ENCODE data around the gene ZCCHC10. TPM values are rescaled to one million over a fixed set of nuclear protein-coding genes. Genes with fewer than 3 reads are reported as not detected.

The ZCCHC10 gene
- total RNA-seq (30.5 TPM), polyA plus RNA-seq (38.6 TPM)
- long read RNA-seq, donor 1, partial matches to known transcripts = 0 of 3 reads
- long read RNA-seq, donor 1, other reads (novel, unspliced or antisense) = 0 of 3 reads
- long read RNA-seq, donor 2 = 0 reads
- long read RNA-seq, donor 3, transcript ZCCHC10-207 (5 exons, 1,070 nt) = minor isoform, 6 of 33 reads
- long read RNA-seq, donor 3, transcript ZCCHC10-201 (4 exons, 2,178 nt) = major isoform, 19 of 33 reads
- long read RNA-seq, donor 3, partial matches to known transcripts = 0 of 33 reads
- long read RNA-seq, donor 3, other reads (novel, unspliced or antisense) = 0 of 33 reads
- long read RNA-seq, donor 4, partial matches to known transcripts = 0 of 11 reads
- long read RNA-seq, donor 4, other reads (novel, unspliced or antisense) = 0 of 11 reads
- long read RNA-seq, donor 5, transcript ZCCHC10-203 (3 exons, 325 nt) = minor isoform, 5 of 39 reads
- long read RNA-seq, donor 5, transcript ZCCHC10-201 (4 exons, 2,178 nt) = major isoform, 27 of 39 reads
- long read RNA-seq, donor 5, partial matches to known transcripts = 0 of 39 reads
- long read RNA-seq, donor 5, other reads (novel, unspliced or antisense) = 0 of 39 reads
- long read RNA-seq, donor 6, transcript ZCCHC10-201 (4 exons, 2,178 nt) = major isoform, 11 of 19 reads
- long read RNA-seq, donor 6, partial matches to known transcripts = 0 of 19 reads
- long read RNA-seq, donor 6, other reads (novel, unspliced or antisense) = 0 of 19 reads
- long read RNA-seq, donor 7, transcript ZCCHC10-201 (4 exons, 2,178 nt) = major isoform, 12 of 27 reads
- long read RNA-seq, donor 7, transcript ZCCHC10-207 (5 exons, 1,070 nt) = minor isoform, 6 of 27 reads
- long read RNA-seq, donor 7, transcript ZCCHC10-210 (3 exons, 876 nt) = minor isoform, 5 of 27 reads
- long read RNA-seq, donor 7, partial matches to known transcripts = 0 of 27 reads
- long read RNA-seq, donor 7, other reads (novel, unspliced or antisense) = 0 of 27 reads
- long read RNA-seq, donor 8, partial matches to known transcripts = 0 of 4 reads
- long read RNA-seq, donor 8, other reads (novel, unspliced or antisense) = 0 of 4 reads
- long read RNA-seq, donor 9, transcript ZCCHC10-201 (4 exons, 2,178 nt) = major isoform, 7 of 21 reads
- long read RNA-seq, donor 9, transcript ZCCHC10-207 (5 exons, 1,070 nt) = minor isoform, 5 of 21 reads
- long read RNA-seq, donor 9, partial matches to known transcripts = 0 of 21 reads
- long read RNA-seq, donor 9, other reads (novel, unspliced or antisense) = 0 of 21 reads
- long read RNA-seq, donor 10, transcript ZCCHC10-201 (4 exons, 2,178 nt) = major isoform, 11 of 22 reads
- long read RNA-seq, donor 10, partial matches to known transcripts = 0 of 22 reads
- long read RNA-seq, donor 10, other reads (novel, unspliced or antisense) = 0 of 22 reads

GRCh38 chr5:133025804-133026663 is at the start of gene ZCCHC10:
TSS of gene ZCCHC10 (minus strand) at chr5:133026549. CDS start at chr5:133026537, 12 bp downstream.
- Histone ChIP-seq H3K4me1 (ENCODE audit: control insufficient read depth in 2 of 2, insufficient read depth in 2 of 2, low read length in 2 of 2) (peaks cover 0 to 5% of the 10 kb centered on the region in 2 donors), H3K9me3 (ENCODE audit: control insufficient read depth in 2 of 2, insufficient read depth in 1 of 2, low read length in 1 of 2) (no peaks in the 10 kb centered on the region), H3K36me3 (ENCODE audit: control insufficient read depth in 2 of 2, insufficient read depth in 2 of 2, low read length in 1 of 2) (peaks cover 3 to 4% of the 10 kb centered on the region in 2 donors), H3K4me3 (ENCODE audit: low read length in 2 of 2) (peak within 1 kb of the TSS; percentile 76 to 93), H3K27ac (ENCODE audit: low read depth in 1 of 2, low read length in 1 of 2) (peak within 1 kb of the TSS; percentile 82 to 86), H3K27me3 (ENCODE audit: control insufficient read depth in 2 of 2, insufficient read depth in 1 of 2, low read length in 1 of 2) (no peaks in the 10 kb centered on the region)
- peak; percentile 84 to 95 (median 89) for DNase-seq (ENCODE audit: low read depth in 6 of 9, low spot score in 9 of 9)
- WGBS = under 1% methylated on average over 53 of the region's 53 CpGs

- Histone ChIP-seq H3K27me3 (ENCODE audit: control insufficient read depth in 2 of 2, insufficient read depth in 1 of 2, low read length in 1 of 2) (no peaks in the 10 kb centered on the region), H3K27ac (ENCODE audit: low read depth in 1 of 2, low read length in 1 of 2) (no peak overlapping the region), H3K36me3 (ENCODE audit: control insufficient read depth in 2 of 2, insufficient read depth in 2 of 2, low read length in 1 of 2) (peaks cover 36 to 51% of the 10 kb centered on the region in 2 donors), H3K4me3 (ENCODE audit: low read length in 2 of 2) (no peak overlapping the region), H3K4me1 (ENCODE audit: control insufficient read depth in 2 of 2, insufficient read depth in 2 of 2, low read length in 2 of 2) (no peaks in the 10 kb centered on the region), H3K9me3 (ENCODE audit: control insufficient read depth in 2 of 2, insufficient read depth in 1 of 2, low read length in 1 of 2) (no peaks in the 10 kb centered on the region)
- WGBS = 98% methylated on average over 7 of the region's 7 CpGs
- DNase-seq (ENCODE audit: low read depth in 6 of 9, low spot score in 9 of 9) = no peak
Measured at GRCh38 chr5:133075572-133076536, 49.5 kb upstream of the ZCCHC10 start.

- H3K36me3 ChIP-seq (ENCODE audit: control insufficient read depth in 2 of 2, insufficient read depth in 2 of 2, low read length in 1 of 2) = peaks cover 48 to 75% of the 10 kb centered on the region in 2 donors
- WGBS = 98% methylated on average over 4 of the region's 4 CpGs
Measured at GRCh38 chr5:133072021-133072420, 45.7 kb upstream of the ZCCHC10 start.

GRCh38 chr5:133066045-133066444 is 39.7 kb upstream of the ZCCHC10 start:
- Histone ChIP-seq H3K36me3 (ENCODE audit: control insufficient read depth in 2 of 2, insufficient read depth in 2 of 2, low read length in 1 of 2) (peaks cover 31 to 49% of the 10 kb centered on the region in 2 donors), H3K4me1 (ENCODE audit: control insufficient read depth in 2 of 2, insufficient read depth in 2 of 2, low read length in 2 of 2) (no peaks in the 10 kb centered on the region), H3K4me3 (ENCODE audit: low read length in 2 of 2) (no peak overlapping the region), H3K9me3 (ENCODE audit: control insufficient read depth in 2 of 2, insufficient read depth in 1 of 2, low read length in 1 of 2) (no peaks in the 10 kb centered on the region), H3K27me3 (ENCODE audit: control insufficient read depth in 2 of 2, insufficient read depth in 1 of 2, low read length in 1 of 2) (no peaks in the 10 kb centered on the region), H3K27ac (ENCODE audit: low read depth in 1 of 2, low read length in 1 of 2) (no peak overlapping the region)
- no peak for DNase-seq (ENCODE audit: low read depth in 6 of 9, low spot score in 9 of 9)
- 97% methylated on average over 2 of the region's 2 CpGs for WGBS

More at GRCh38 chr5:133072021-133072420, 45.7 kb upstream of the ZCCHC10 start:
- H3K4me1 ChIP-seq (ENCODE audit: control insufficient read depth in 2 of 2, insufficient read depth in 2 of 2, low read length in 2 of 2) = no peaks in the 10 kb centered on the region
- DNase-seq (ENCODE audit: low read depth in 6 of 9, low spot score in 9 of 9) = no peak
- no peak overlapping the region for H3K4me3 ChIP-seq (ENCODE audit: low read length in 2 of 2)
- no peaks in the 10 kb centered on the region for H3K27me3 ChIP-seq (ENCODE audit: control insufficient read depth in 2 of 2, insufficient read depth in 1 of 2, low read length in 1 of 2)
- no peaks in the 10 kb centered on the region for H3K9me3 ChIP-seq (ENCODE audit: control insufficient read depth in 2 of 2, insufficient read depth in 1 of 2, low read length in 1 of 2)
- H3K27ac ChIP-seq (ENCODE audit: low read depth in 1 of 2, low read length in 1 of 2) = no peak overlapping the region

- no peaks in the 10 kb centered on the region for H3K4me1 ChIP-seq (ENCODE audit: control insufficient read depth in 2 of 2, insufficient read depth in 2 of 2, low read length in 2 of 2)
- H3K27me3 ChIP-seq (ENCODE audit: control insufficient read depth in 2 of 2, insufficient read depth in 1 of 2, low read length in 1 of 2) = no peaks in the 10 kb centered on the region
- WGBS = 99% methylated on average over 1 of the region's 1 CpG
- H3K27ac ChIP-seq (ENCODE audit: low read depth in 1 of 2, low read length in 1 of 2) = no peak overlapping the region
- H3K9me3 ChIP-seq (ENCODE audit: control insufficient read depth in 2 of 2, insufficient read depth in 1 of 2, low read length in 1 of 2) = no peaks in the 10 kb centered on the region
- no peak overlapping the region for H3K4me3 ChIP-seq (ENCODE audit: low read length in 2 of 2)
- DNase-seq (ENCODE audit: low read depth in 6 of 9, low spot score in 9 of 9) = no peak
- peaks cover 30 to 44% of the 10 kb centered on the region in 2 donors for H3K36me3 ChIP-seq (ENCODE audit: control insufficient read depth in 2 of 2, insufficient read depth in 2 of 2, low read length in 1 of 2)
Measured at GRCh38 chr5:133065471-133065870, 39.1 kb upstream of the ZCCHC10 start.

GRCh38 chr5:133063965-133064364 is 37.6 kb upstream of the ZCCHC10 start:
- Histone ChIP-seq H3K9me3 (ENCODE audit: control insufficient read depth in 2 of 2, insufficient read depth in 1 of 2, low read length in 1 of 2) (no peaks in the 10 kb centered on the region), H3K4me1 (ENCODE audit: control insufficient read depth in 2 of 2, insufficient read depth in 2 of 2, low read length in 2 of 2) (no peaks in the 10 kb centered on the region), H3K27ac (ENCODE audit: low read depth in 1 of 2, low read length in 1 of 2) (no peak overlapping the region), H3K27me3 (ENCODE audit: control insufficient read depth in 2 of 2, insufficient read depth in 1 of 2, low read length in 1 of 2) (no peaks in the 10 kb centered on the region), H3K36me3 (ENCODE audit: control insufficient read depth in 2 of 2, insufficient read depth in 2 of 2, low read length in 1 of 2) (peaks cover 22 to 32% of the 10 kb centered on the region in 2 donors), H3K4me3 (ENCODE audit: low read length in 2 of 2) (no peak overlapping the region)
- 87% methylated on average over 10 of the region's 10 CpGs for WGBS
- DNase-seq (ENCODE audit: low read depth in 6 of 9, low spot score in 9 of 9) = no peak

GRCh38 chr5:133062276-133062675 is 35.9 kb upstream of the ZCCHC10 start:
- Histone ChIP-seq H3K4me1 (ENCODE audit: control insufficient read depth in 2 of 2, insufficient read depth in 2 of 2, low read length in 2 of 2) (no peaks in the 10 kb centered on the region), H3K9me3 (ENCODE audit: control insufficient read depth in 2 of 2, insufficient read depth in 1 of 2, low read length in 1 of 2) (no peaks in the 10 kb centered on the region), H3K27me3 (ENCODE audit: control insufficient read depth in 2 of 2, insufficient read depth in 1 of 2, low read length in 1 of 2) (no peaks in the 10 kb centered on the region), H3K4me3 (ENCODE audit: low read length in 2 of 2) (no peak overlapping the region), H3K36me3 (ENCODE audit: control insufficient read depth in 2 of 2, insufficient read depth in 2 of 2, low read length in 1 of 2) (peaks cover 10 to 17% of the 10 kb centered on the region in 2 donors), H3K27ac (ENCODE audit: low read depth in 1 of 2, low read length in 1 of 2) (no peak overlapping the region)
- 73% methylated on average over 1 of the region's 1 CpG for WGBS
- no peak for DNase-seq (ENCODE audit: low read depth in 6 of 9, low spot score in 9 of 9)

Data from thymus (tissue), 14 donors.